SK-N-SH treated with all-trans-retinoic acid at 6 μM for 48 hours (cell line): ENCODE data around the gene KANK2.
"Not testable (repeated sequence)": the region's sequence is repeated elsewhere in the genome, so short reads cannot be mapped to it uniquely, and the experiment has no call there.

Experiments used
- ATAC-seq: fragments of 200-7000 bp; cut with Tn5 transposase; 3 replicates; pipeline ENCODE4 v1.9.1; 2020; ENCODE audit warnings: mild to moderate bottlenecking, moderate library complexity
- BACH2 ChIP-seq: fragments of 250-450 bp; sonication (Bioruptor Pico); IDR thresholded peaks from 2 replicates; pipeline ENCODE4 v1.9.0; 2021; ENCODE audit warnings: mild to moderate bottlenecking, borderline replicate concordance
- CSDC2 ChIP-seq: fragments of 250-450 bp; sonication (Bioruptor Pico); IDR thresholded peaks from 2 replicates; pipeline ENCODE4 v1.5.0; 2020; ENCODE audit warnings: mild to moderate bottlenecking, moderate library complexity
- ESRRG ChIP-seq: fragments of 250-450 bp; sonication (Bioruptor Pico); IDR thresholded peaks from 2 replicates; pipeline ENCODE4 v1.6.1; 2021; ENCODE audit warnings: mild to moderate bottlenecking
- GLIS3 ChIP-seq: fragments of 250-450 bp; sonication (Bioruptor Pico); IDR thresholded peaks from 2 replicates; pipeline ENCODE4 v1.5.0; 2020; ENCODE audit warnings: mild to moderate bottlenecking, moderate library complexity
- ISL1 ChIP-seq: fragments of 250-450 bp; sonication (Bioruptor Pico); IDR thresholded peaks from 2 replicates; pipeline ENCODE4 v2.1.2; 2022; ENCODE audit warnings: mild to moderate bottlenecking, moderate library complexity
- OSR1 ChIP-seq: fragments of 250-450 bp; sonication (Bioruptor Pico); IDR thresholded peaks from 2 replicates; pipeline ENCODE4 v1.8.0; 2022; ENCODE audit warnings: moderate library complexity, mild to moderate bottlenecking, inconsistent platforms
- PPARA ChIP-seq: fragments of 250-450 bp; sonication (Bioruptor Pico); IDR thresholded peaks from 2 replicates; pipeline ENCODE4 v1.5.0; 2020; ENCODE audit warnings: mild to moderate bottlenecking, borderline replicate concordance
- RARB ChIP-seq: fragments of 250-450 bp; sonication (Bioruptor Pico); IDR thresholded peaks from 2 replicates; pipeline ENCODE4 v1.8.0; 2021; ENCODE audit warnings: mild to moderate bottlenecking, moderate library complexity
- SNAI2 ChIP-seq: fragments of 250-450 bp; sonication (Bioruptor Pico); IDR thresholded peaks from 2 replicates; pipeline ENCODE4 v1.5.0; 2020; ENCODE audit warnings: mild to moderate bottlenecking, moderate library complexity
- TCF4 ChIP-seq: fragments of 250-450 bp; sonication (Bioruptor Pico); IDR thresholded peaks from 2 replicates; pipeline ENCODE4 v1.8.0; 2021; ENCODE audit warnings: mild to moderate bottlenecking, moderate library complexity, borderline replicate concordance
- TOX ChIP-seq: fragments of 250-450 bp; sonication (Bioruptor Pico); IDR thresholded peaks from 2 replicates; pipeline ENCODE4 v1.8.0; 2021; ENCODE audit warnings: mild to moderate bottlenecking, moderate library complexity, borderline replicate concordance
- ZC3H10 ChIP-seq: fragments of 250-450 bp; sonication (Bioruptor Pico); IDR thresholded peaks from 2 replicates; pipeline ENCODE4 v1.5.1; 2021; ENCODE audit warnings: mild to moderate bottlenecking, moderate library complexity
- ZFP3 ChIP-seq: fragments of 250-450 bp; sonication (Bioruptor Pico); IDR thresholded peaks from 2 replicates; pipeline ENCODE4 v1.5.0; 2020; ENCODE audit warnings: mild to moderate bottlenecking, moderate library complexity
- ZFP30 ChIP-seq: fragments of 450-650 bp; formaldehyde crosslinking; IDR thresholded peaks from 2 replicates; pipeline ENCODE4 v1.5.0; 2022; ENCODE audit warnings: mild to moderate bottlenecking, moderate library complexity
- ZNF565 ChIP-seq: fragments of 450-650 bp; formaldehyde crosslinking; conservative IDR thresholded peaks from 2 replicates; pipeline ENCODE4 v1.5.0; 2020; ENCODE audit warnings: low read depth, mild to moderate bottlenecking, moderate library complexity
- ZNF70 ChIP-seq: fragments of 450-650 bp; formaldehyde crosslinking; IDR thresholded peaks from 2 replicates; pipeline ENCODE4 v1.5.0; 2020; ENCODE audit warnings: mild to moderate bottlenecking, moderate library complexity
- ZNF8 ChIP-seq: fragments of 450-650 bp; formaldehyde crosslinking; IDR thresholded peaks from 2 replicates; pipeline ENCODE4 v1.5.0; 2020; ENCODE audit warnings: mild to moderate bottlenecking, moderate library complexity
- TF ChIP-seq, protein P1 (sequence below): fragments of 250-450 bp; sonication (Bioruptor Pico); IDR thresholded peaks from 2 replicates; pipeline ENCODE4 v1.8.0; 2020; ENCODE audit warnings: mild to moderate bottlenecking, moderate library complexity, borderline replicate concordance
- TF ChIP-seq, protein P2 (sequence below): fragments of 250-450 bp; sonication (Bioruptor Pico); IDR thresholded peaks from 2 replicates; pipeline ENCODE4 v1.5.1; 2020; ENCODE audit warnings: low read depth, mild to moderate bottlenecking, moderate library complexity
- TF ChIP-seq, protein P3 (sequence below): fragments of 250-450 bp; sonication (Bioruptor Pico); IDR thresholded peaks from 2 replicates; pipeline ENCODE4 v1.5.1; 2021; ENCODE audit warnings: mild to moderate bottlenecking, moderate library complexity
- TF ChIP-seq, protein P4 (sequence below): fragments of 250-450 bp; sonication (Bioruptor Pico); IDR thresholded peaks from 2 replicates; pipeline ENCODE4 v1.8.0; 2021; ENCODE audit warnings: low read depth, mild to moderate bottlenecking, moderate library complexity, borderline replicate concordance
- TF ChIP-seq, protein P5 (sequence below): fragments of 250-450 bp; sonication (Bioruptor Pico); IDR thresholded peaks from 2 replicates; pipeline ENCODE4 v1.5.0; 2020; ENCODE audit warnings: mild to moderate bottlenecking, moderate library complexity

KANK2 gene

DNA sequence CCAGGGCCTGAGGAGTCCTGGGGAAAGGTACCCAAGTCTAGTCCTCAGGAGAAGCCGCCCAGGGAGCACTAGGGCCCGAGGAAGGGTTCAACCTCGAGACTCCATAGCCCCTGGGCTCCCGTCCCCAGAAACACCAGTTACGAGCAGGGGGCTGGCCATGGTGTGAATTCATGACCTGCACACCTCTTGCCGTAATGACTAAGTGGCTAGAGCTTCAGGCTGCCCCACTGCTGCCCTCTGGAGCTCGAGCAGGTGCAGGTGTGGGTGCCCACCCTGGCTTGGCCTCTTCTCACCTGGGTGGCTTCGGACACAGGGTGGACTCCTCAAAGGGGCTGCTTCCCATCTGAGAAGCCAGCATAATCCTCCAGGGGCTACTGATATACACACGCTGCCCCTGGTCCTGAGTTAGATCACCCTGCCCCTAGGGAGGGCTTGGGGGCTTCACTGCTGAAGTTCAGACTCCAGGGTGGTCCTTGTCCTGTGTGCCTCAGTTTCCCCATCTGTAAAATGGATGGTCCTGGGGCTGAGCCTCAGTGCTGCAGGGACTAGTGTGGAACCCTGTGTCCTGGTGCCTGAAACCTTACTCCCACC is 55.3 kb downstream of the KANK2 start (continued):
- TF ChIP-seq GLIS3 (CRISPR knock-in tag): no peak

DNA sequence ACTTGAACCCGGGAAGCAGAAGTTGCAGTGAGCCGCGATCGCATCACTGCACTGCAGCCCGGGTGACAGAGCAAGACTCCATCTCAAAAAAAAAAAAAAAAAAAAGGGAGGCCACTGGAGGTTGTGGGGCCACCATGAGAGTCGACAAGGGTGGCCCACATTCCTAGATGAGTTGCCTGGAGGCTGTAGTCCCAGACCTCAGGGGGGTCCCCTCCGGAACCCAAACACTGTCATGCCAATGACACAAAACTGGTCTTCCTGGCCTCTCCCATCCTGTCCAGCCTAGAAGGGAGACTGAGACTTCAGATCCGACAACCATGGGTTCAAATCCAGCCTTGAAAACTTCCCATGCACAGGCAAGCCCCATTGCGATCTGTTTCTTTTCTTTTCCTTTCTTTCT is 56.4 kb downstream of the KANK2 start:
- ATAC-seq: no peak
- TF ChIP-seq TCF4 (CRISPR knock-in tag) (no peak), ZFP3 (CRISPR knock-in tag) (no peak), ISL1 (CRISPR knock-in tag) (no peak), RARB (CRISPR knock-in tag) (no peak), GLIS3 (CRISPR knock-in tag) (no peak), ZNF565 (CRISPR knock-in tag) (no peak), ZFP30 (CRISPR knock-in tag) (no peak), PPARA (no peak), OSR1 (CRISPR knock-in tag) (no peak), SNAI2 (CRISPR knock-in tag) (no peak), ZC3H10 (CRISPR knock-in tag) (no peak), ESRRG (CRISPR knock-in tag) (no peak), ZNF70 (CRISPR knock-in tag) (no peak), TOX (CRISPR knock-in tag) (no peak)
- TF ChIP-seq, protein P1, sequence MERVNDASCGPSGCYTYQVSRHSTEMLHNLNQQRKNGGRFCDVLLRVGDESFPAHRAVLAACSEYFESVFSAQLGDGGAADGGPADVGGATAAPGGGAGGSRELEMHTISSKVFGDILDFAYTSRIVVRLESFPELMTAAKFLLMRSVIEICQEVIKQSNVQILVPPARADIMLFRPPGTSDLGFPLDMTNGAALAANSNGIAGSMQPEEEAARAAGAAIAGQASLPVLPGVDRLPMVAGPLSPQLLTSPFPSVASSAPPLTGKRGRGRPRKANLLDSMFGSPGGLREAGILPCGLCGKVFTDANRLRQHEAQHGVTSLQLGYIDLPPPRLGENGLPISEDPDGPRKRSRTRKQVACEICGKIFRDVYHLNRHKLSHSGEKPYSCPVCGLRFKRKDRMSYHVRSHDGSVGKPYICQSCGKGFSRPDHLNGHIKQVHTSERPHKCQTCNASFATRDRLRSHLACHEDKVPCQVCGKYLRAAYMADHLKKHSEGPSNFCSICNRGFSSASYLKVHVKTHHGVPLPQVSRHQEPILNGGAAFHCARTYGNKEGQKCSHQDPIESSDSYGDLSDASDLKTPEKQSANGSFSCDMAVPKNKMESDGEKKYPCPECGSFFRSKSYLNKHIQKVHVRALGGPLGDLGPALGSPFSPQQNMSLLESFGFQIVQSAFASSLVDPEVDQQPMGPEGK: no peak
- TF ChIP-seq, protein P2, sequence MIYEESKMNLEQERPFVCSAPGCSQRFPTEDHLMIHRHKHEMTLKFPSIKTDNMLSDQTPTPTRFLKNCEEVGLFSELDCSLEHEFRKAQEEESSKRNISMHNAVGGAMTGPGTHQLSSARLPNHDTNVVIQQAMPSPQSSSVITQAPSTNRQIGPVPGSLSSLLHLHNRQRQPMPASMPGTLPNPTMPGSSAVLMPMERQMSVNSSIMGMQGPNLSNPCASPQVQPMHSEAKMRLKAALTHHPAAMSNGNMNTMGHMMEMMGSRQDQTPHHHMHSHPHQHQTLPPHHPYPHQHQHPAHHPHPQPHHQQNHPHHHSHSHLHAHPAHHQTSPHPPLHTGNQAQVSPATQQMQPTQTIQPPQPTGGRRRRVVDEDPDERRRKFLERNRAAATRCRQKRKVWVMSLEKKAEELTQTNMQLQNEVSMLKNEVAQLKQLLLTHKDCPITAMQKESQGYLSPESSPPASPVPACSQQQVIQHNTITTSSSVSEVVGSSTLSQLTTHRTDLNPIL (CRISPR knock-in tag): no peak
- TF ChIP-seq, protein P3, sequence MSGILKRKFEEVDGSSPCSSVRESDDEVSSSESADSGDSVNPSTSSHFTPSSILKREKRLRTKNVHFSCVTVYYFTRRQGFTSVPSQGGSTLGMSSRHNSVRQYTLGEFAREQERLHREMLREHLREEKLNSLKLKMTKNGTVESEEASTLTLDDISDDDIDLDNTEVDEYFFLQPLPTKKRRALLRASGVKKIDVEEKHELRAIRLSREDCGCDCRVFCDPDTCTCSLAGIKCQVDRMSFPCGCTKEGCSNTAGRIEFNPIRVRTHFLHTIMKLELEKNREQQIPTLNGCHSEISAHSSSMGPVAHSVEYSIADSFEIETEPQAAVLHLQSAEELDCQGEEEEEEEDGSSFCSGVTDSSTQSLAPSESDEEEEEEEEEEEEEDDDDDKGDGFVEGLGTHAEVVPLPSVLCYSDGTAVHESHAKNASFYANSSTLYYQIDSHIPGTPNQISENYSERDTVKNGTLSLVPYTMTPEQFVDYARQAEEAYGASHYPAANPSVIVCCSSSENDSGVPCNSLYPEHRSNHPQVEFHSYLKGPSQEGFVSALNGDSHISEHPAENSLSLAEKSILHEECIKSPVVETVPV: no peak

DNA sequence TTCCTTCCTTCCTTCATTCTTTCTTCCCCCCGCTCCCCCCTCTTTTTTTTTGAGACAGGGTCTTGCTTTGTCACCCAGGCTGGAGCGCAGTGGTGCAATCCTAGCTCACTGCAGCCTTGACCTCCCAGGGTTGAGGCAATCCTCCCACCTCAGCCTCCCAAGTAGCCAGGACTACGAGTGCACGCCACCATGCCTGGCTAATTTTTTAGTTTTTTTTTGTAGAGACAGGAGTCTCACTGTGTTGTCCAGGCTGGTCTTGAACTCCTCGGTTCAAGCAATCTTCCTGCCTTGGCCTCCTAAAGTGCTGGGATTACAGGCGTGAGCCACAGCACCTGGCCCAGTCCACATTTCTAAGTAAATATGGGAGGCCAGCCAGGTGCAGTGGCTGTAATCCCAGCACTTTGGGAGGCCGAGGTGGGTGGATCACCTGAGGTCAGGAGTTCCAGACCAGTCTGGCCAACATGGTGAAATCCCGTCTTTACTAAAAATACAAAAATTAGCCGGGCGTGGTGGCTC is 57.3 kb downstream of the KANK2 start:
- ATAC-seq: not testable (repeated sequence)

DNA sequence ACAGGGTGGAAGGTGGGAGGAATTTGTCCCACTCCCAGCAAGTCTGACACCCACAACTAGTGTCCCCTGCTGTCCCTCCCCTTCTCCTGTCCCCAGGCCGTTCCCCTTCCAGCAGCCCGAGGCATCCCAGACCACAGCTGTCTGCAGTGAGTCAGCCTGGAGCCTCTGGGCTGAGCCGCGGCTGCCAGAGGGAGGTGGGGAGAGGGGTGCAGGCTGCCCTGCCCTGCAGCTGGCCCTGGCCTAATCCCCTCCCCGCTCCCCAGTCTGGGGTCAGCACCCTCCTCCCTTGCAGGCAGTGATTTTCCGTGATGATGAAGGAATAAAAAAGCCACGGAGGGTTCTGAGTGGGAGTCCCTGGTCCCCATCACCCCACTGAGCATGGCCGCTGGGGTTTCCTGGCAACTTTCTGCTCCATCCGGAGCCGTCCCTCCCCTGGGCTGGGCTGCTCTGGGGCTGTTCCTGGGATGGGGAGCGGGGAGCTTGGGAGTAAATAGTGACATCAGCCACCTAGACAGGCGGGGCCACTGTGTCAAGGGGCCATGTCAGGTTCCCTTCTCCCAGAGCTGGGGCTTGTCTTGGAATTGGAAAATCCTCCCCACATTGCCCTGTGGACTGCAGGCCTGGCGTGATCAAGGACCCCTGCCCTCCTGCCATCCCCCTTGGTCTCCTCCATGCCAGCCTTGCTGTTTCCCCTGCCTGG is 58.6 kb downstream of the KANK2 start:
- peak; percentile 77 for ATAC-seq

More for the DNA sequence above, 58.6 kb downstream of the KANK2 start:
- TF ChIP-seq, protein P4, sequence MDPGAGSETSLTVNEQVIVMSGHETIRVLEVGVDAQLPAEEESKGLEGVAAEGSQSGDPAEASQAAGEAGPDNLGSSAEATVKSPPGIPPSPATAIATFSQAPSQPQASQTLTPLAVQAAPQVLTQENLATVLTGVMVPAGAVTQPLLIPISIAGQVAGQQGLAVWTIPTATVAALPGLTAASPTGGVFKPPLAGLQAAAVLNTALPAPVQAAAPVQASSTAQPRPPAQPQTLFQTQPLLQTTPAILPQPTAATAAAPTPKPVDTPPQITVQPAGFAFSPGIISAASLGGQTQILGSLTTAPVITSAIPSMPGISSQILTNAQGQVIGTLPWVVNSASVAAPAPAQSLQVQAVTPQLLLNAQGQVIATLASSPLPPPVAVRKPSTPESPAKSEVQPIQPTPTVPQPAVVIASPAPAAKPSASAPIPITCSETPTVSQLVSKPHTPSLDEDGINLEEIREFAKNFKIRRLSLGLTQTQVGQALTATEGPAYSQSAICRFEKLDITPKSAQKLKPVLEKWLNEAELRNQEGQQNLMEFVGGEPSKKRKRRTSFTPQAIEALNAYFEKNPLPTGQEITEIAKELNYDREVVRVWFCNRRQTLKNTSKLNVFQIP (CRISPR knock-in tag): no peak
- TF ChIP-seq ZNF70 (CRISPR knock-in tag) (no peak), CSDC2 (CRISPR knock-in tag) (no peak), BACH2 (CRISPR knock-in tag) (no peak), PPARA (no peak), TOX (CRISPR knock-in tag) (no peak), ZNF8 (CRISPR knock-in tag) (no peak), TCF4 (CRISPR knock-in tag) (no peak), SNAI2 (CRISPR knock-in tag) (no peak), ISL1 (CRISPR knock-in tag) (no peak), OSR1 (CRISPR knock-in tag) (no peak)
- TF ChIP-seq, protein P1: no peak
- TF ChIP-seq, protein P5, sequence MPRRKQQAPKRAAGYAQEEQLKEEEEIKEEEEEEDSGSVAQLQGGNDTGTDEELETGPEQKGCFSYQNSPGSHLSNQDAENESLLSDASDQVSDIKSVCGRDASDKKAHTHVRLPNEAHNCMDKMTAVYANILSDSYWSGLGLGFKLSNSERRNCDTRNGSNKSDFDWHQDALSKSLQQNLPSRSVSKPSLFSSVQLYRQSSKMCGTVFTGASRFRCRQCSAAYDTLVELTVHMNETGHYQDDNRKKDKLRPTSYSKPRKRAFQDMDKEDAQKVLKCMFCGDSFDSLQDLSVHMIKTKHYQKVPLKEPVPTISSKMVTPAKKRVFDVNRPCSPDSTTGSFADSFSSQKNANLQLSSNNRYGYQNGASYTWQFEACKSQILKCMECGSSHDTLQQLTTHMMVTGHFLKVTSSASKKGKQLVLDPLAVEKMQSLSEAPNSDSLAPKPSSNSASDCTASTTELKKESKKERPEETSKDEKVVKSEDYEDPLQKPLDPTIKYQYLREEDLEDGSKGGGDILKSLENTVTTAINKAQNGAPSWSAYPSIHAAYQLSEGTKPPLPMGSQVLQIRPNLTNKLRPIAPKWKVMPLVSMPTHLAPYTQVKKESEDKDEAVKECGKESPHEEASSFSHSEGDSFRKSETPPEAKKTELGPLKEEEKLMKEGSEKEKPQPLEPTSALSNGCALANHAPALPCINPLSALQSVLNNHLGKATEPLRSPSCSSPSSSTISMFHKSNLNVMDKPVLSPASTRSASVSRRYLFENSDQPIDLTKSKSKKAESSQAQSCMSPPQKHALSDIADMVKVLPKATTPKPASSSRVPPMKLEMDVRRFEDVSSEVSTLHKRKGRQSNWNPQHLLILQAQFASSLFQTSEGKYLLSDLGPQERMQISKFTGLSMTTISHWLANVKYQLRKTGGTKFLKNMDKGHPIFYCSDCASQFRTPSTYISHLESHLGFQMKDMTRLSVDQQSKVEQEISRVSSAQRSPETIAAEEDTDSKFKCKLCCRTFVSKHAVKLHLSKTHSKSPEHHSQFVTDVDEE (CRISPR knock-in tag): no peak
